ENCODE results near the gene NT5C3A.
"Not testable (repeated sequence)": the region's sequence is repeated elsewhere in the genome, so short reads cannot be mapped to it uniquely, and the experiment has no call there.

The NT5C3A gene

DNA sequence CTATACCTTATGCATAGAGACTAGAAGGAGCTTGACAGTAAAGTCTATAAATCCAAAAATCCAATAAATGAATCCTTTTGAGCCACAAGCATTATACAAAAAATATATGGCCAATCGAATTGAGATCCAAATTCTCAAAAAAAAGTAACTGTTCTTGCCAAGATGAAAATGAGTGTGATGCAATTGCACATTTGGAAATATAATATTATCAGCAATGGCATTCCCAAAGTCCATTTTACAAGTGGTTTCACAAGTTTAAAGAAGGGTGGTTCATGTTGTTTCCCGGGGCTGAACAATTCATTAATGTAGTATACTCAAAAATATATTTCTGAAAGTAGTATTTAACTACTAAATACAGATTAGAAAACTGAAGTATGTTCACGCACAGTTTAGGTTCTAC is 39.3 kb upstream of the NT5C3A start:
- TF ChIP-seq, protein P1, sequence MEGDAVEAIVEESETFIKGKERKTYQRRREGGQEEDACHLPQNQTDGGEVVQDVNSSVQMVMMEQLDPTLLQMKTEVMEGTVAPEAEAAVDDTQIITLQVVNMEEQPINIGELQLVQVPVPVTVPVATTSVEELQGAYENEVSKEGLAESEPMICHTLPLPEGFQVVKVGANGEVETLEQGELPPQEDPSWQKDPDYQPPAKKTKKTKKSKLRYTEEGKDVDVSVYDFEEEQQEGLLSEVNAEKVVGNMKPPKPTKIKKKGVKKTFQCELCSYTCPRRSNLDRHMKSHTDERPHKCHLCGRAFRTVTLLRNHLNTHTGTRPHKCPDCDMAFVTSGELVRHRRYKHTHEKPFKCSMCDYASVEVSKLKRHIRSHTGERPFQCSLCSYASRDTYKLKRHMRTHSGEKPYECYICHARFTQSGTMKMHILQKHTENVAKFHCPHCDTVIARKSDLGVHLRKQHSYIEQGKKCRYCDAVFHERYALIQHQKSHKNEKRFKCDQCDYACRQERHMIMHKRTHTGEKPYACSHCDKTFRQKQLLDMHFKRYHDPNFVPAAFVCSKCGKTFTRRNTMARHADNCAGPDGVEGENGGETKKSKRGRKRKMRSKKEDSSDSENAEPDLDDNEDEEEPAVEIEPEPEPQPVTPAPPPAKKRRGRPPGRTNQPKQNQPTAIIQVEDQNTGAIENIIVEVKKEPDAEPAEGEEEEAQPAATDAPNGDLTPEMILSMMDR (IDR thresholded peaks at IDR 0.05; ENCODE audit: low read depth, low read length, missing control alignments): no peak
- no peak for DNase-seq (ENCODE audit: low read depth)
- no peak overlapping the region for H3K4me3 ChIP-seq (ENCODE audit: low read depth, low read length)

DNA sequence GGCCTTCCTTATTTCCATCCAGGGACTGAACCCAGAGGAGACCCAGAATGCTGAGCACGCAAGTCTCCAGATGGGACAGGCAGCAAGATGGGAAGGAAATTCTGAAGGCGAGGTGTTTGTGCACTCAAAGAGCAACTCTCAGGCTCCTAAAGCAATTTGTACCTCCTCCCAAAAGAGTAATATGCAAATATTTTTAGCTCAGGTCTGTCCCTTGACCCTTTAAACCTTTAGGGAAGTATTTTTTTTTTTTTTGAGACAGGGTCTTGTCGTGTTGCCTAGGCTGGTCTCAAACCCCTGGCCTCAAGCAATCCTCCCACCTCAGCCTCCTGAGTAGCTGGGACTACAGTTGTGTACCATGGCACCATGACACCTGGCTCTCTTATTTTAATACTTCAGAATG is 38.2 kb upstream of the NT5C3A start:
- TF ChIP-seq, protein P1 (IDR thresholded peaks at IDR 0.05; ENCODE audit: low read depth, low read length, missing control alignments): no peak
- no peak overlapping the region for H3K4me3 ChIP-seq (ENCODE audit: low read depth, low read length)
- DNase-seq (ENCODE audit: low read depth): no peak

DNA sequence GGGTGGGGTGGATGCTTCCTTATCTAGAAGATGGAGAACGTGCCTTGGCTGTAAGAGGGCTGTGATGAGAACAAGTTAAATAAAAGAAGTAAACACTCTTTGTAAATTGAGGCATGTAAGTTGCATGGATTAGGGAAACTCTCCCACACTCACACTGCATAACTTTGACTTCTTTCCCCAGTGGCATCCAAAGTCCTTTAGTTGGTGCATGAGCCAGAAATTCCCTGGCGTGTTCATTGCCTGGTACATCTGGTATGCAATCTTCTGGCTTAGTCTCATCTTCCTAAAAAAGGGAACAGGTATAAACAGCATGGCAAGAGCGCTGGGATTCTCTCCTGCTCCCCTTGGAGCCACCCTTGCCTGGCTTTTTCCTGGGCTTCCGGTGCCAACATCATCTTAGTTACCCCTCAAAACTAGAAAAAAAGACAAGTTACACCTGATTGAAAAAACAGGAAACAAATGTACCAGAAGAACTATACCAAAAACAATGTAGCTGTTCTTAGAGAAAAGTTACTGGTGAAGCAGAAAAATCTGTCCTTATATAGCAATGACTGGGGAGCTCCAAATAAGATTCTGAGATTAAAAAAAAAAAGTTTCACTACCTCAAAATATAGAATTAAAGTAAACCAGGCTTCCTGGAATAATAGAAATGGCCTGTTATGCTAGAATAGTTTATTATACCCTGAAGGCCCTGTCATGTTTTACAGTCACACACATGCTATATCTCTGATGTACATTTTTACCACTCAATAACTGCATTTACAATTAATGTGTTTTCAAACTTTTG is 36.8 kb upstream of the NT5C3A start:
- H3K4me3 ChIP-seq (ENCODE audit: low read depth, low read length): no peak overlapping the region
- DNase-seq (ENCODE audit: low read depth): no peak
- TF ChIP-seq, protein P1 (IDR thresholded peaks at IDR 0.05; ENCODE audit: low read depth, low read length, missing control alignments): no peak

DNA sequence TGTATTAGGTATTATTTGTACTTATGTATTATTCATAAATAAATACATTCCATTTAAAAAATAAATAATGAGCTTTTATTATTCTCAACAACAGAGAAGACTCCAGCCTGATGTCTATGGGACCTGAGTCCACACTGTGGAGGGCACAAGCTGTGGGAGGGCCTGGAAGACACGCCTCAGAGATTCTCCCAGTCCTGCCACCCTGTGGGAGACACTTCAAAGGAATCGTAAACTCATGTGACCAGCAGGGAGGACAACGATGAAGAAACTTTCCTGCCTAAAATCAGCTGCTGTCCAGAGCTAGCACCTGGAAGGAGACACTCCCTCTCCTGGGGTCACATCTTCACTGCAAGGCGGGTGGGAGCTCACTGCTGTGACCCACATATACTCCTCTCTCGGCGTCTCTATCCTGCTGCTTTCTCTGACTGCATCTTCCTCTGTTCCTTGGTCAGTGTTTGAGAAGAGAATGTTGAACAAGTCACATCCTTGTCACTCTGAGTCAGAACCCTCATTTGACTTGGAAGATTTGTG is 32.2 kb upstream of the NT5C3A start:
- DNase-seq (ENCODE audit: low read depth); H3K4me3 ChIP-seq (ENCODE audit: low read depth, low read length): not testable (repeated sequence)

DNA sequence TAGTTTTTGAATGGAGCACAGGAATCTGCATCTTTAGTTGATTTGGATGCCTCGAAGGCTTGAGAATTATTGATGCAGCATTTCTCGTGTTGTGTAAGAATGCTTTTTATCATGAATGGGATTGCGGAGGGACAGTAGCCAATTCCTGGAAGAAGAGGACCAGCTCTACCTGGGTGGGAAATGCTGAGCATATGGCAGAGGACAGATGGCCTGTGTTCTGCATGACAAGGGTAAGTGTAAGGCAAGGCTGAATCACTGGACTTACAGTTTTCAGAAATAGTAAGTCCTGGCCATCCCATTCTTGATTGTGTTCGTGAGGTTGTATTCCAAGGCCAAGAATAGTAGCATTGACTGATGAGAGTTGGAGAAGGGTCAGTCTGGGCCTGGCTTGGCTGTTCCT is 30.7 kb upstream of the NT5C3A start:
- TF ChIP-seq, protein P1 (IDR thresholded peaks at IDR 0.05; ENCODE audit: low read depth, low read length, missing control alignments): no peak
- H3K4me3 ChIP-seq (ENCODE audit: low read depth, low read length): no peak overlapping the region
- DNase-seq (ENCODE audit: low read depth): no peak

DNA sequence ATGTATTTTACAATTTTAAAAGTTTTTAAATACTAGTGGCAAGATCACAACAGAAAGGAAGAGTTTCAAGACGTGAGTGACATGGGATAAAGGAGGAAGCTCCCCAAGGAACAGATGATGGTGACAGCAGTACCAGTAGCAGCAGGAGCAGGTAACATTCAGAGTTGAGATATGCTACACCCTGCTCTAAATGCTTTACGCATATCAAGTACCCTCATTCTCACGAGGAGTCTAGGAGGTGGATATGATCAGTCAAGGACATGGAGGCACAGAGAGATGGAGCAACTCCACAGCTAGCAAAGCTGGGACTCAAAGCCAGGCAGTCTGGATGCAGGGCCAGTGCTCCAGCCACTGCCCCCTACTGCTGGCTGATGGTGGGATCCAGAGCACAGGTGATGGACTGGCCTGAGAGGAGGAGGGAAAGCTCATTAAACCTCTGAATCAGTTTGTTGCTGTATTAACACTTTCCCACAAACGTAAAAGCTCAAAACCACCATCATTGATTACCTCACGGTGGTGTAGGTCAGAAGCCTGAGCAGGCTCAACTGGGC is 29.1 kb upstream of the NT5C3A start:
- no peak for DNase-seq (ENCODE audit: low read depth)
- TF ChIP-seq, protein P1 (IDR thresholded peaks at IDR 0.05; ENCODE audit: low read depth, low read length, missing control alignments): no peak

DNA sequence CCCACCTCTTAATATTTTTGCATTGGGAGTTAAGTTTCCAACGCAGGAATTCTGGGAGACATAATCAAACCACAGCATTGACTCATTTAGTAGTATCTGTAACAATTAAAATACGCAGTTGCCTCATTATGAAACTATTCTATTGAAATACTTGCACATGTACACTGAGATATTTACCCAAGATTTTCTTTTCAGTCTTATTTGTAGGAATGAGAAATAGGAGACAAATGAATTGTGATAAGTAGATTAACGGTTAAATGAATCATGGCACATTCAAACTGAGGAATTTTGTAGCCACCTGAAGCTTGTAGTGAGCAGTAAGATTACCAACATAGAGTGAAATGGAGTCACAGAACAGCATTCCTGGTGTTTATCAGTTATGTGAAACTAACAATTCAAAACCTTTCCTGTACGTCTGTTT is 28.5 kb upstream of the NT5C3A start:
- H3K4me3 ChIP-seq (ENCODE audit: low read depth, low read length): no peak overlapping the region
- TF ChIP-seq, protein P1 (IDR thresholded peaks at IDR 0.05; ENCODE audit: low read depth, low read length, missing control alignments): no peak
- DNase-seq (ENCODE audit: low read depth): no peak

More for the DNA sequence above, 29.1 kb upstream of the NT5C3A start:
- no peak overlapping the region for H3K4me3 ChIP-seq (ENCODE audit: low read depth, low read length)

Measured in GM12864 (cell line).